Pons (tissue), 1 donor: ENCODE measurements around the gene LY86.

Source experiments
- DNase-seq: peaks from one replicate; pipeline ENCODE4 v3.0.0-alpha.2; 2016; ENCODE audit warnings: low spot score

The LY86 gene

DNA sequence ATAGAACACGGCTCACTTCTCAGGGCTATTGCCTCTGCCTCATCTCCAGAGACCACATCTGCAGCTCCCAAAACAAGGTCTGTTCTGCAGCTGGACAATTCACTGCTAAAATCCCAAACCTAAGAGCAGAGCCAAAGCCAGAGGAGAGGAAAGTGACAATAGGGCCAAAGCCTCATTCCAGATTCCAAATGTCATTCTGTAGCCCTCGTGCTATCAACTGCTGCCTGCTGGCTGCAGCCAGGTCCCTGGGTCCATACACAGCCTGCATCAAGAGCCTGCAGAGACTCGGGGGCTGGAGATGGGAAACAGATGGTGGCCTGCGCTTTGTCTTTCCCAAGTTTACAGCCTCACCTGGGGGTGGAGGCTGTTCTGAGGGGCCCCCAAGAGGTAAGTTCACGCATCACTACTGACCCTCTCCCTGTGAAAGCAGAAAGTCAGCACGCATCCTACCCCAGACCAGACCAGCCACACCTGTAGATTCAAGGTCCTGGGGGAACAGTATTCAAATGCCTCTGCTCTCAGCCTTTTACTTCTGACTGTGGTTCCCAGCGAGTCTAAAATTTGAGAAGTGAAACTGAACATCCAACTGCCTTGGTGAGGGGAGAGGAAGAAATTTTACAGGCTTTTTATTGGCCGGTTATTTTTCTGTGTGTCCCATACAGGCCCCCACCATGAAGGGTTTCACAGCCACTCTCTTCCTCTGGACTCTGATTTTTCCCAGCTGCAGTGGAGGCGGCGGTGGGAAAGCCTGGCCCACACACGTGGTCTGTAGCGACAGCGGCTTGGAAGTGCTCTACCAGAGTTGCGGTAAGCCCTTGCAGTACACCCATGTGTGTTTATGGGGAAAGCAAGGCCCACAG is at the start of gene LY86:
TSS of gene LY86 (plus strand) at position 657 of the 860 bp plus-strand sequence. CDS start at position 672, 15 bp downstream.
- peak; percentile 66 for DNase-seq

DNA sequence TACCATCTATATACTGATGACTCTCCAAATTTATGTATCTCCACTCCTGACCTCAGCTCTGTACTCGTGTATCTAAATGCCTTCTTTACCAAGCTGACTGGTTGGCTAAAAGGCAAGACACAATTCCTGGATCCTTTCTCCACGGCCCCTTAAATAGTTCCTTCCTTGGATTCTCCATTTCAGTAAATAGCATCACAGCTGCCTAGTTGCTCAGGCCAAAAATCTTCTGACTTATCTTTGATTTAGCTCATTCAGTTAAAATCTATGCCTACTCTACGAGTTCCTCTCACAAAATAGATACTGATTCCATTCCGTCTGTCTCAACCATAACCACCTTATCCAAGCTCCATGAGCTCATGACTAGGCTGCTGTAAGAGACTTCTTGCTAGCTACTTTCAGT is 49.5 kb upstream of the LY86 start:
- no peak for DNase-seq

DNA sequence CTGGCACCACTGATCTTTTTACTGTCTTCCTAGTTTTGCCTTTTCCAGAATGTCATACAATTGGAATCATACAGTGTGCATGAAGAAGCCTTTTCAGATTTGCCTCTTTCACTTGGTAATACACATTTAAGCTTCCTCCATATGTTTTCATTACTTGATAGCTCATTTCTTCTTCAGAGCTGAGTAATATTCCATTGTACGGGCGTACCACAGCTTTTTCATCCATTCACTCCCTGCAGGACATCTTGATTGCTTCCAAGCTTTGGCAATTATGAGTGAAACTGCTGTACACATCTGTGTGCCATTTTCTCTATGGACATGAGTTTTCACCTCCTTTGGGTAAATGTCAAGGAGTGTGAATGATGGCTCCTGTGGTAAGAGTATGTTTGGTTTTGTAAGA is 46.2 kb upstream of the LY86 start:
- DNase-seq, result no peak

DNA sequence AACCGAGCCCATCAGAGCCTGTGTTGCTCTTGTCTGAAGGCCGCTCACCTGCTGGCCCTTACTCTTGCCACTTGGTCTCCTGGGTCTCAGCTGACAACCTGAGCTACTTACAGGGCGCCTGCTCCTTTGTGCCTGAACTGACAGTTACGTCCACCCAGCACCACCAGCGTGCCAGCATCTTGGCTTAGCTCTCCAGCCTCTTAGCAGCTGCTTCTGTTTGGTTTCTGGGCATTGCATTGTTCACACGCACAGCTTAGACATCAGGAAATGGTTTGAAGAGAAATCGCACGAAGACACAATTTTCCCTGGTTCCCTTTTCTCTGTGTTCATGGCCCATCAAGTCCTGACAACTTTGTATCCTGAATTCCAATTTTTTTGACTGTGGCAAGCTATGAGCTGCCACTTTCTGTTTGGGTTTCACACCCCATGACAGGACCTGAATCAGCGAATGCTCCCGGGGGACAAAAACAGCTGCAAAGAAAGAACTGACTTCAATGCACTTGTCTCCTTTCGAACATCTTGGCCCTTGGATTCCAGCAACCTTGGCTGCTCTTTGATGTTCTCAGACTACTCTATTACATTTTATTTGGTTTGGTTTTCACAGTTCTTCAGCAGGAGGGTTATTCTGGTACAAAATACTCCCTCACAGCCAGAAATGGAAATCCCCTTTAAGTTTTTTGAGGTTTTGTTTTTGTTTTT is 45.2 kb upstream of the LY86 start:
- DNase-seq, result peak; percentile 9

DNA sequence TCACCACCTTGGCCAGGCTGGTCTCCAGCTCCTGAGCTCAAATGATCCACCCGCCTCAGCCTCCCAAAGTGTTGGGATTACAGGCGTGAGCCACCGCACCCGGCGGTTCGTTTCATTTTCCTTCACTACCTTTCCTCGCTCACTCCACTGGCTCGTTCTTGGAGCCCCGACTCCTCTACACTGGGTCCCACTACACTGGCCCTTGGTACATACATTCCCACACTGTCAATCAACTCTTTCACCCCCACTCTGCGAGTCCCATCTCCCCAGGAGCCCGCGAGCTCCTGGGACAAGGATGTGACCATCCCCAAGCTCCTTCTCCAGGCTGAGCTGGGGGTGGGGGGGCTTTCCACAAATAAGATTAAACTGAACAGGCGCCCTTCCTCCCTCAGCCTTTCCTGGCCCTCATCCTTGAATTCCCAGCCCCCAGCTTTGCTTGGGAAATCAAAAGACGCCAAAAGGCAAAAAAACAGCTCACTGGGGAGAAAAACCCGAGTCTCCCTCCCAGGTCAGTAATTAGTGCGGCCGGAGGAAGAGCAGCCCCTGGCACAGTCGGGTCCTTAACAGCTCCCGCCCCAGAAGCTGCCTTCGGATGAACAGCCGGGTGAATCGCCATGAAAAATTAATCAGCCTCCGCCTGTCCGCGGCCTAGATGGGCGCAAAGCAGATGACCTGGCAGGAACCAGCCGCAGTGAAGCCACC is 42.8 kb upstream of the LY86 start:
- no peak for DNase-seq

DNA sequence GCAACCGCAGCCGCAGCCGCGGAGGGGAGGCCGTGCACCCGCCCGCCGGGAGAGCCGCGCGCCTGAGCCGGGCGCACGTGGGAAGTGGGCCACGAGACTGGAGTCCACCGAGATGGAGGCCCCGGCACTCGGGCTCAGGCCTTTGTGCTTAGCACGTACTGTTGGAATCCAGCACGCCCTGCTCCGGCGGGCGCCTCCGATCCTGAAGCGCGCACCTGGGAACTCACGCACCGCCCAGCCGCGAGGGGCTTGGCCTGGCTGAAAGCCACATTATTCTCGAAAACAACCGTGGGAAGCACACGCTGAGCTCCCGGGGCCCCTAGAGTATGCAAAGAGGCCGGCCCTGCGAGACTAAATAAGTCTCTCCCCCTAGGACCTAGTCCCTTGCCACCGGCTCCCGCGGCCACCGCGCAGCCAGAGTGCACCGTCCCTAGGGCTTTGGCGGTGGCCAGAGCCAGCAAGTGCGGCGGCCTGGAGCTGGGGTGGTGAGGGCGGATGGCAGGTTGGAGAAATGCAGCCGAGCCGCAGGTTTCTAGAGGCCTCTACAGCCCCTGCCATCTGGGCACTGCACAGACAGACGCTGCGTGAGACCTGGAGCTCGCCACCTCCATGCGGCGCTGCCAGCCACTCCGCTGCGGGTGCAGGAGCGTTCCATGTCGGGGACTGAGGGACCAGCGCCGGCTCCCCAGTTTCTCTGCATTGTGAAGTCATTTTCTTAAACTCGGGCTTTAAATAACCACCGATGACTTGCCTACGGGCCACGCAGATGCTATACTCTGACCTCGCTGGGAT is 42.0 kb upstream of the LY86 start:
- DNase-seq, result no peak

DNA sequence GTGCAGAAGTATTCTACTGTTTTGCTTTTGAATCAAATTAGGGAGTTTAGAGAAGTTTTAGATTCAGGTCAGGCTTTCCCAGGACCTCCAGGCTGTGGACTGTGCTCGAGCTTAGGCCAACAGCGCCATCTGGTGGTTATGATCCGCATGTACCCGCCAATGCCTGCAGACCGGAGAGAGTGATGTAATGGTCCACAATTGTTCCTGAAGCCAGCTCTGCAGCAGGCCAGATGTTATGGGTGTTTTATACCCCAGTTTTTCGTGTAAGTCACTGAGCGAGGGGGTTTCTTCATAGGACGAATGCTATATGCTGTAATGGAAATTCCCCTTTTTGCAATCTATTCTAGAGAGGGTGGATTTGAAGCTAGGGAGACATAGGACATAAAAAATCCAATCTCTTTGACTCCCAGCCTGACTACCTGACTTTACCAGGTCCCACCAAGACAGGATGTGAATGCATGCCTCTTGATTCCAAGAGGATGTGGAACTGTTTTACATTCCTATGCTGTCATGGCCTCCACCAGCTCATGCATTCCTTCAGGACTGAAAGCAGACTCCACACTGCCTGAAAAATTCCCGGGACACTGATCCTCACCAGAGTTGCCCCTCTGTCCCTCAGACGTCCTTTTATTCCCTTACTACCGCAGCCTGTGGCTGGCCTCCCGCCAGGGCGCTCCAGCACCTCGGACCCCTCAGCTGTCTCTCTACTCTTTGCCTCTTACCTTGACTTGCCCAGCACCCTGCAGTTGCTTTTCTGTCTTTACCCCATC is 41.2 kb upstream of the LY86 start:
- DNase-seq, result peak; percentile 86

DNA sequence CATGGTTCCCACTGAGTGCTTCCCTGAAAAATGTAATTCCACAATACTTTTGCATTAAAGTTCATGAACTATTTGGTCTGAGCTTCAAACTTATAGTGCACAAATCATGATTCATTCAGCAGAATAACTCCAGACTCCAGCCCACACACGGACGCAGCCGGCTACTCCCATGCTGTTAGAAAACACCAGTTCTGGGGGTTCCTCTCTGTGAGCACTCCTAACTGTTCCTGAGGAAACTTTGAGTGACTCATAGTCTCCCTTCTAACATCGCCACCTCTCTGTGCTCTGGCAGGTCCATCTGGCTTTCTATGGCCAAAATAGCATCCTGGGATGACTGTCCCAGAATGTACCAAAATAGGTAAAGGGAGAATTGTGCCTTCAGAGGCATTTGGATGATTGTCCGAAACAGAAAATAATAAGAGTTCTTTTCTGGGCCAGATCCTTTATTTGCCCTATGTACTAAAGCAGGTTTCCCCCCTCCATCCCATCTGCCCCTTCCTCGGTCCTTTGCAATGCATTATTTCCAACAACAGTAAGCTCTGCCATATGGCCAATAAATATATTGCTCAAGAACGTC is 32.3 kb upstream of the LY86 start:
- DNase-seq, result peak; percentile 12

DNA sequence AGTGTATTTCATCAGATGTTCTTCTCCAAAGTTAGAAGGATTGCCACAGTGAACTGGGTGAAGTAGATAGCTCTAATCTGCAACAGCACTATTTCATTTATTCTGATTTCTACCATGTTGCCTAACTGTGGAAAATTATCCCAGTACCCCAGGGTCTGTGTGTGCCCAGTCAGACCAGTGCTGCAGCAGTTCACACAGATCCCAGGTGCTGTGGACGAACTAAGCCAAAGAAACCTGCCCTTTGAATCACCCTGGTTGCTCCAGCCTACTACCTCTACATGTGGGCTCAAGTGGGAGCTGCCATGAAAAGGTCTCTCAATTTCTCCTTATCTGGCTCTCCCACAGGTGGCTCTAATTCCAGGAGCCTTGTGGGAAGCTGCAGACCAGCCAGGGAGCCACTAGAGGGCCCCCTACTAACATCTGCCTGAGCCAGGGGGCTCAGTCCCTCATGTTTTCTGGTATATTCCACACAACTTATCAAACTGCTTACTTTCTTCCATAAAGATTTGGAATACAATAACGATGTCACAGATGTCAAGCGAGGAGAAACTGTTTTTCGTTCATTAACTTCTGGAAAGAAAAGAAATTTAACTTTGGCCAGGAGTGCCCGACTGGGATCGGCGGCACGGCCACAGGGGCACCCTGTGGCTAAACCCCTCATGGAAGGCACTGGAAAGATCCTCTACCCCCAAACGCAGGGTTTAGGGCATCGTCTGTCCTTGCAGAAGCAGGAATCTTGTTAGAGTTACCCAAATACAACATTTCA is 31.6 kb upstream of the LY86 start:
- DNase-seq, result peak; percentile 38

DNA sequence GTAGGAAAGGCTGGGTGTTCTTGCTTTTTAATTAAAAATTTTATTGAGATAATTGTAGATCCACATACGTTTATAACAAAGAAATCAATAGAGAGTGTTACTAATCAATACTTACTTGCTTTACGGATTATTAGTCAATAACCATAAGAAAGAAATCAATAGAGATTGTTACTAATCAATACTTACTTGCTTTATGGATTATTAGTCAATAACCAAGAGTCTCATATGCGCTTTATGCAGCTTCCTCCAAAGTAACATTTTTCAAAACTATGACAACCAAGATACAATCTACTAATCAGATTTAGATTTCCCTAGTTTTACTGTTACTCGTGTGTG is 31.0 kb upstream of the LY86 start:
- DNase-seq, result no peak

DNA sequence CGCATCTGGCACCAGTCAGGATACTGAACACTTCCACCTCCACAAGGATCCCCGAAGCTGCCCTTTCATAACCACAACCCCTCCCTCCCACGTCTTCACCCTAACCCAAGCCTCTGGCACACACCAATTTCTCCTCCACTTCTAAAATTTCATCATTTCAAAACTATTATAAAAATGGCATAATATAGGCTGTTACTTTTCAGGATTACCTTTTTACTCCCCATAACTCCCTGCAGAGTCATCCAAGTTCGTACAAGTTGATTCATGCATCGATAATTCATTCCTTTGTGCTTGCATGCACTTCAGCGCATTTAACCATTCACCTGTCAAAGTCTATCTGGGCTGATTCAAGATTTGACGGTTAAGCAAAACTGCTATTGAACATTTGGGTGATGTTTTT is 30.6 kb upstream of the LY86 start:
- no peak for DNase-seq

DNA sequence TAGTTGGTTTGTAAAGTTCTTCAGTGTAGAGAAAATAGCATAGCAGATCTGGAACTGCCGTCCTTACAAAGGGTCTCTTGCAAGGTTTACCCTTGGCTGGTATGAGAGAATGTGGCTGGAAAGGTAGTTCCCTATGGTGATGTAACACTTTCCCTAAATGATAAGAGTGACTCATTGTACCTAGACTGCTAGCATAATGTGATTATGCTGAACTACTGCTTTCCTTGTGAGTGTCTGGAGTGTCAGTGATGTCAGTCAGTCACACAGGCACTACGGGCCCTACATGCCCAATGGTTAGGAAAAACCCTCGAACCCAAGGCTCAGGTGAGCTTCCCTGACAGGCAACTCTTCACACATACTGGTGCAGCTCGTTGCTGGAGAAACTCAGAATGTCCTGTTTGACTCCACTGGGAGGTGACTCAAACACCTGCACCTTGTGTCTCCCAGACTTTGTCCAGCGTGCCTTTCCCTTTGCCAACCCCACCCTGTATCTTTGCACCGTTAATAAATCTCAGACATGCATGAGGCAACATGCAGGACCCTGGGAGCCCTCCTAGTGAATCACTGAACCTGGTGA is 28.4 kb upstream of the LY86 start:
- no peak for DNase-seq

DNA sequence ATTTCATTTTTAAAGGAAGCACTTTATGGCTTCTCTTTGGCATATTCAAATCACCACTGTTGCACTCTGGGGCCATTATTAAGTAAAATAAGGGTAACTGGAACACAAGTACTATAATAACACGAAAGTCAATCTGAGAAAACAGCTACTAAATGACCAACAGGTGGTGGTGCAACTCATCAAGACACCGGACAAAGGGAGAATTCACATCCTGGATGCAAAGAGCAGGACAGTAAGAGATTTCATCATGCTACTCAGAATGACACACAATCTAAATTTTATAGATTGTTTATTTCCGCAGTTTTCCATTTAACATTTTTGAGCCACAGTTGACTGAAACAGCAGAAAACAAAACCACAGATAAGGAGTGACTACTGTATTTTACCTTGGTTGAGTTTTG is 27.6 kb upstream of the LY86 start:
- peak; percentile 14 for DNase-seq

DNA sequence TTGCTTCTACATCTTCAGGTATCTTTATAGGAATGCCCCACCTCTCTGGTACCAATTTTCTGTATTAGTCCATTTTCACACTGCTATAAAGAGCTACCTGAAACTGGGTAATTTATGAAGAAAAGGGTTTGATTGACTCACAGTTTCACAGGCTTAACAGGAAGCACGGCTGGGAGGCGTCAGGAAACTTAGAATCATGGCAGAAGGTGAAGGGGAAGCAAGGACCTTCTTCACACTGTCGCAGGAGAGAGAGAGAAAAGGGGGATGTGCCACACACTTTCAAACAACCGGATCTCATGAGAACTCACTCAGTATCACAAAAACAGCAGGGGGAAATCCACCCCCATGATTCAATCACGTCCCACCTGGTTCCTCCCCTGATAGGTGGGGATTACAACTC is 24.4 kb upstream of the LY86 start:
- no peak for DNase-seq

DNA sequence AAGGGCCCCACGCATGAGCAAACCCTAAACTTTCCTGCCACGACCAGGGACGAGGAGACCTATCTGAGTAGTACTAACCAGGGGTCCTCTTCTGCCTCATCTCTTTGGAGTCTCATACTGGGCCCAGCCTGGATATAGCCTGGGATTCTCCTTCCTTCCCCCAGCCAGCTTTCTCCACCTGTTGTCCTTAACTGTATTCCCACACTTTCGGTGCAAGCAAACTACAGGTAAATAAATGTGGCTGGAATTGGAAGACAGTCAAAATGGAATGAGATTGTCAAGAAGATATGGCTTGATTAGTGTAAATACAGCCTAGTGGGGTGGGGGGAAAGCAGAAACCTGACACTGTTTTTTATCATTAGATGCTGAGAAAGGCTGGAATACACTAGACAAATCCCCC is 23.5 kb upstream of the LY86 start:
- DNase-seq, result no peak

DNA sequence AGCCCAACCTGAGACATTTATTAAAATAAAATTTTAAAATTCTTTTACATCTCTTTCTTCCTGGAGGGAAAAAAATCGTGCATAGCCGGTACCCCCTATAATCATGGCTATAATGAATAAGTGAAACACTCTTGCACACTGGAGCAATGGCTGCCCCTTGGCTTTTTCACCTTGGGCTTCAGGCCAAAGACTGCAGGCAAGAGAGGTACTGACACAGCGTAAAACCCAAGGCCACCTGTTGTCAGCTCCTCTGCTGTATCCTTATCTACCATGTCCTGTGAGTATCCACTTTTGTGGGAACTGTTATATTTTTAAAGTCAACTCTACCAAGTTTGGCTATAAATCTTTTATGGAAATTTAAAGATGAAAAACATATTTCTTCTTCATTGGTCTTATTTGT is 23.0 kb upstream of the LY86 start:
- DNase-seq, result no peak

DNA sequence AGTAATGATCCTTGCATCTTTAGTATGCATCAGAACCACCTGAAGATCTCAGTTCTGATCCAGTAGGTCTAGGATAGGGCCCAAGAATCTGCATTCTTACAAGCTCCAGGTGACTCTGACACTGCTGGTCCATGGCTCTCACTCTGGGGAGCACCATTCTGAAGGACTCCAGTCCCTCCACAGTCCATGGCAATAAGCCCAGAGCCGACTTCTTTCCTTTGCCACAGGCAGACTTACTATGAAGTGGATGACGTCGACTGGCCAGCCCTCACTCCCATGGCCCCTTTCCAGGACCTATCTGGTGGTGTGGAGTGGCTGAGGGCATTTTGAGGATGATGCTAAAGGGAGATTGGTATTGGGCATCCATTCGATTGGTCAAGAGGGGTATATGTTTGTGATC is 21.8 kb upstream of the LY86 start:
- no peak for DNase-seq

DNA sequence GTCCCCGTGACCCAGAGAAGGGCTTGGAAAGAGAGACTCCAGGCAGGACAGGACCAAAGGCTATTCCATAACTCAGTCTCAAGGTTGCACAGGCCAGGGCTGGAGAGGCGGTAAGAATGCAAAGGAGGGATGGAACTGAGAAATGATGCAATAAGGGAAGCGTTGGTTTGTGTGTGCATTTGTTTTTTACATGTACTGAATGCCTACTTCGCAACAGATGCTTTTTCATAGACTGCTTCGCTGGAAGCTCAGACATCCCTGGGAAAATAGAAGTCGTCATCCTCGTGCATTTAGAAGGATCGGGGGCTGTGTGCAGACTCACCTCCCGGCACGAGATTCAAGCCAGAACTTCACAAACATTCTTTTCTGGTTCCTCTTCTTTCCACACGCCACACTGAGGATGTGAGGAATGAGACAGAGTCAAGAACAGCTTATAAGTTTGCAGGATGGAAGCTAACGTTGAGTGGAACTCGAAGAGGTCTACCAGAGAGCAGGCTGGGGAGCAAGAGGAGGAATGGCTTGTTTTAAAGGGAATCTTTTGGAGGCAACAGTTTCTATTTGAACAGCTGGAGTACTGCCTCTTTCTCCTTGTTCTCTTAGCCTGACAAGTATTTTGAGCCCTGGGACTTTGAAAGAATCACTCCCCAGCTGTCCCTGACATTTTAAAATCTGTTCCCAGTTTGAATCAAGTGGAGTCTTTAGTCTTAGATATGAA is 19.3 kb upstream of the LY86 start:
- no peak for DNase-seq

DNA sequence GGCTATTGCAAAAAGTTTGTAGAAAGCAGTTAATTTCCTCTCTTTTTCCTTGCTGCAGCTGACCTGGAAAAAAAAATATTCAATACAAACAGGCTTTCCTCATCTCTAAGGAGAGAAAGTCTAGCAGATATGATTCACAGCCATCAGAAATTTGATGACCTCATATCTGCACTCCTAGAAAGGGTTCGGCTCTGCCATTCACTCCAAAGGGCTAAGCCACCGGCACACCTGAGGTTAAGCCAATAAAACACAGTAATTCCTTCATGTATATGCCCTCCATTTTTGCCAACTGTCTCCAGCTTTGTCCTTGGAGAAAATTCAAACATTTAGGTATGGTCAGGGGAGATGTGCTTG is 18.7 kb upstream of the LY86 start:
- DNase-seq, result no peak
